GM12872 (cell line): ENCODE measurements around the gene CAB39.

ENCODE experiments used
- TF ChIP-seq, protein P1 (sequence below): IDR thresholded peaks from 3 replicates; pipeline ENCODE4 v1.5.1; 2011; ENCODE audit warnings: low read depth, mild to moderate bottlenecking, low read length, moderate library complexity; ENCODE audit not compliant: insufficient read depth

Gene CAB39

DNA sequence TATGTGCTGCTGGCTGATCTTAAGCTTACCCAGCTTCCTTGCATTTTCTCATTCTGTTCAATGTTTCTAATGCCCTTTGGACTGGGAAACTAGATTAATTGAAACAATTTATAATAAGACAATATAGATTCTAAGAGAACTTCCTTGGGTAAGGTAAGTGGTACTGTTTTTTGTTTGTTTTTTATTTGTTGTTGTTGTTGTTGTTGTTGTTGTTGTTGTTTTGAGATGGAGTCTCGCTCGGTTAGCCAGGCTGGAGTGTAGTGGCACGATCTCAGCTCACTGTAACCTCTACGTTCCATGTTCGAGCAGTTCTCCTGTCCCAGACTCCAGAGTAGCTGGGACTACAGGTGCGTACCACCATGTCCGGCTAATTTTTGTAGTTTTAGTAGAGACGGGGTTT lies 49.1 kb downstream of the CAB39 start:
- TF ChIP-seq, protein P1, sequence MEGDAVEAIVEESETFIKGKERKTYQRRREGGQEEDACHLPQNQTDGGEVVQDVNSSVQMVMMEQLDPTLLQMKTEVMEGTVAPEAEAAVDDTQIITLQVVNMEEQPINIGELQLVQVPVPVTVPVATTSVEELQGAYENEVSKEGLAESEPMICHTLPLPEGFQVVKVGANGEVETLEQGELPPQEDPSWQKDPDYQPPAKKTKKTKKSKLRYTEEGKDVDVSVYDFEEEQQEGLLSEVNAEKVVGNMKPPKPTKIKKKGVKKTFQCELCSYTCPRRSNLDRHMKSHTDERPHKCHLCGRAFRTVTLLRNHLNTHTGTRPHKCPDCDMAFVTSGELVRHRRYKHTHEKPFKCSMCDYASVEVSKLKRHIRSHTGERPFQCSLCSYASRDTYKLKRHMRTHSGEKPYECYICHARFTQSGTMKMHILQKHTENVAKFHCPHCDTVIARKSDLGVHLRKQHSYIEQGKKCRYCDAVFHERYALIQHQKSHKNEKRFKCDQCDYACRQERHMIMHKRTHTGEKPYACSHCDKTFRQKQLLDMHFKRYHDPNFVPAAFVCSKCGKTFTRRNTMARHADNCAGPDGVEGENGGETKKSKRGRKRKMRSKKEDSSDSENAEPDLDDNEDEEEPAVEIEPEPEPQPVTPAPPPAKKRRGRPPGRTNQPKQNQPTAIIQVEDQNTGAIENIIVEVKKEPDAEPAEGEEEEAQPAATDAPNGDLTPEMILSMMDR: no peak

DNA sequence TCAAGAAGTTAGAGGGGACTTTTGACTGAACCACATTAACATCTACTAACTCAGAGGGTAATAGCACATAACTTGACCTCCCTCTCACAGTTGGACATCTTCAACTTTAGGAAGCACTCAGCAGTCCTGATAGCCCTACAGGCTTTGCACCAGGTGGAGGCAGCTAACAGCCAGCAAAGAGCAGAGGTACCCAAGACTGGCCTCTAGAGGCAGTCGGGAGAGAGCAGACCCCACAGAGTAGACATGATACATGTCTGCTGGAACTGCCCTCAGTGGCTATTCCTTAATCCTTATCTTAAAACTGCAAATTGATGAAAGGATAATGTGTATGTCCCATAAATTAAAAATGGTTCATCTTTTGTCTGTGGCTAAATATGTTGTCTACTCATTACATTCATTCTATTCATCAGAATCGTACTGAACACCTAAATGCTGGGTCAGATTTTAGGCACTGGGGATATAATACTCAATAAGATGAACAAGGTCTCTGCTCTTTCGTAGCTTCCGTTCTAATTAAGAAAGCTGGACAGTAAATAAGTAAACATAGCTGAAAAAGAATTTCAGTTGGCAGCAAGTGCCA lies 49.8 kb downstream of the CAB39 start:
- TF ChIP-seq, protein P1: peak; percentile 77

DNA sequence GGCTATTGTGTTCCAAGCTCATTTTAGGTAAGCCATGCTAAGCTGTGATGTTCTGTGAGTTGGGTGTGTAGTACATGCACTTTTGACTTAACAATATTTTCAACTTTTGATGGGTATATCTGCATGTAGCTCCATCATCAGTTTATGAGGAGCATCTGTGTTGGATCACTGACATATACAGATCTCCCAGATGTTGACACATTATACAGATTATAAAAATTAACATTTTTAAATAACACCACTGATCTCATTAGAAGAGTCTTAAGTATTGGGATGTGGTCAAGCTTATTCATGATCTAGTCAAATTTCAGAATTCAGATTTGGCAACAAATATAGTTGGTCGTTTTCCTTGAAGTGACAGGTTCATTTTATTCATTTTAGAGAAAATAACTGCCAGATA lies 51.7 kb downstream of the CAB39 start:
- TF ChIP-seq, protein P1: no peak

GRCh38 chr2:230765611-230766300 lies 53.1 kb downstream of the CAB39 start:
- TF ChIP-seq, protein P1: no peak

DNA sequence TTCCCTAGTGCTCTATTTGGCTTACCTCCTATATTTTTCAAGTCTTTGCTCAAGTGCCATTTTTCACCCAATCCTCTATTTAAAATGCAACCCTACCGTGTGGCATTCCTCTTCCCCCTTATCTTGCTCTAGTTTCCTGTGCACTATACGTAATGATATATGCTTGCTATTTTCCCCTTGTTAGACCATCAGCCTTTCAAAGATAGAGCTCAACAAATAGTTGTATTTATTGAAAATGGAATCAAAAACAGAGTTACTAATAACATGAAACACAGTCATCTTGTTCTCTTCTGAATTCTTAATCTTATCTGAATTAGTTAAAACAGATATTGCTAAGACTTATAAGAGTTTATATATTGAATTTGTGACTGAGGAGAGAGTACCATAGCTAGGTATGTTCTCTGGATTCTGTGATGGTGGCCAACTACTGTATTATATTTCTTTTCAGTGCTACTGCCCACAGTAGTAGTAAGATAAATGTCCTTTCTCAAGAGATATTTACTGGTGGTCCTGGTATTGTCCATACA lies 55.3 kb downstream of the CAB39 start:
- TF ChIP-seq, protein P1: no peak

- TF ChIP-seq, protein P1: no peak
Observed at GRCh38 chr2:230770804-230771203, 58.2 kb downstream of the CAB39 start.

- TF ChIP-seq, protein P1: no peak
Observed at GRCh38 chr2:230772156-230772555, 59.5 kb downstream of the CAB39 start.
